Nephron (organoid): ENCODE data around the gene LGALS7.
A peak's percentile ranks its signal among the peaks of the same experiment; 100 is the strongest.
"Not testable (repeated sequence)": the region's sequence is repeated elsewhere in the genome, so short reads cannot be mapped to it uniquely, and the experiment has no call there.

ENCODE experiments used
- H3K27ac Mint-ChIP-seq, 3 experiments: 2 replicates each; pipeline ENCODE4 v1.8.0; 2020; ENCODE audit warnings: mixed read lengths in 3 of 3, mild to moderate bottlenecking in 2 of 3, moderate library complexity in 1 of 3
- H3K27me3 Mint-ChIP-seq: 2 replicates; pipeline ENCODE4 v1.8.0; 2021; ENCODE audit warnings: low read depth, mild to moderate bottlenecking, moderate library complexity, mixed read lengths
- H3K36me3 Mint-ChIP-seq: 2 replicates; pipeline ENCODE4 v1.8.0; 2020; ENCODE audit warnings: low read depth, mixed read lengths
- H3K4me1 Mint-ChIP-seq: 2 replicates; pipeline ENCODE4 v1.8.0; 2020; ENCODE audit warnings: mixed read lengths
- H3K4me3 Mint-ChIP-seq, 3 experiments: 2 replicates each; pipeline ENCODE4 v1.8.0; 2020; ENCODE audit warnings: mild to moderate bottlenecking in 3 of 3, mixed read lengths in 3 of 3, moderate library complexity in 2 of 3
- H3K9me3 Mint-ChIP-seq: 2 replicates; pipeline ENCODE4 v1.8.0; 2020; ENCODE audit warnings: mixed read lengths
- CTCF ChIP-seq, 3 experiments: fragments of 200-600 bp; sonication (generic); IDR thresholded peaks; one replicate each; pipeline ENCODE4 v1.5.0; 2021; ENCODE audit warnings: antibody characterized with exemption in 3 of 3; ENCODE audit not compliant: unreplicated experiment in 3 of 3

LGALS7 gene

GRCh38 chr19:38815059-38816001 is 42.0 kb upstream of the LGALS7 start:
- Mint-ChIP-seq H3K27ac (no peak overlapping the region), H3K4me1 (peaks cover 10% of the 10 kb centered on the region), H3K4me3 (no peak overlapping the region), H3K9me3 (no peaks in the 10 kb centered on the region), H3K27me3 (no peaks in the 10 kb centered on the region), H3K36me3 (peaks cover 37% of the 10 kb centered on the region)
- TF ChIP-seq CTCF (IDR thresholded peaks at IDR 0.05; ENCODE audit: unreplicated experiment in 3 of 3): no peak

GRCh38 chr19:38813932-38814331 is 40.6 kb upstream of the LGALS7 start:
- H3K27me3 Mint-ChIP-seq, H3K4me3 Mint-ChIP-seq, H3K4me1 Mint-ChIP-seq, H3K27ac Mint-ChIP-seq, H3K9me3 Mint-ChIP-seq: not testable (repeated sequence)
- peaks cover 28% of the 10 kb centered on the region for H3K36me3 Mint-ChIP-seq

GRCh38 chr19:38813323-38813722 is 40.0 kb upstream of the LGALS7 start:
- H3K4me1 Mint-ChIP-seq: no peaks in the 10 kb centered on the region
- peaks cover 25% of the 10 kb centered on the region for H3K36me3 Mint-ChIP-seq
- no peaks in the 10 kb centered on the region for H3K9me3 Mint-ChIP-seq
- no peak overlapping the region for H3K27ac Mint-ChIP-seq
- no peaks in the 10 kb centered on the region for H3K27me3 Mint-ChIP-seq
- no peak for TF ChIP-seq CTCF (IDR thresholded peaks at IDR 0.05; ENCODE audit: unreplicated experiment in 3 of 3)
- no peak overlapping the region for H3K4me3 Mint-ChIP-seq

- Mint-ChIP-seq H3K27ac (peak within 1 kb of the TSS in 2 of 3 experiments; percentile 11 to 51), H3K4me1 (no peaks in the 10 kb centered on the region), H3K9me3 (no peaks in the 10 kb centered on the region), H3K27me3 (no peaks in the 10 kb centered on the region), H3K4me3 (no peak within 1 kb of the TSS), H3K36me3 (peaks cover 23% of the 10 kb centered on the region)
- no peak for TF ChIP-seq CTCF (IDR thresholded peaks at IDR 0.05; ENCODE audit: unreplicated experiment in 3 of 3)
Observed at GRCh38 chr19:38812841-38813320, 39.6 kb upstream of the LGALS7 start, which contains the start of gene LGALS4. LGALS4 (minus strand) TSS chr19:38812945; CDS start chr19:38812886, 59 bp downstream.

GRCh38 chr19:38812009-38812840 is 38.9 kb upstream of the LGALS7 start:
- no peak for TF ChIP-seq CTCF (IDR thresholded peaks at IDR 0.05; ENCODE audit: unreplicated experiment in 3 of 3)
- Mint-ChIP-seq H3K9me3 (no peaks in the 10 kb centered on the region), H3K4me3 (no peak overlapping the region), H3K27me3 (no peaks in the 10 kb centered on the region), H3K27ac (peak overlapping the region in 2 of 3 experiments; percentile 11 to 51), H3K36me3 (peaks cover 19% of the 10 kb centered on the region), H3K4me1 (peaks cover 6% of the 10 kb centered on the region)
